Duodenal mucosa (tissue), 2 donors: Measurements from ENCODE around the gene IFNAR2.

Experiments
- H3K27ac ChIP-seq: one replicate; pipeline ENCODE4 v1.7.0; 2013; ENCODE audit warnings: low read depth, low read length
- H3K27me3 ChIP-seq, 2 donors: one replicate each; pipeline ENCODE4 v1.7.0; 2013; ENCODE audit warnings: low read length in 2 of 2, control low read depth in 1 of 2; ENCODE audit not compliant: insufficient read depth in 2 of 2, control insufficient read depth in 1 of 2
- H3K36me3 ChIP-seq, 2 donors: one replicate each; pipeline ENCODE4 v1.7.0; 2013; ENCODE audit warnings: low read length in 2 of 2, control low read depth in 1 of 2; ENCODE audit not compliant: insufficient read depth in 2 of 2, control insufficient read depth in 1 of 2
- H3K4me1 ChIP-seq, 2 donors: one replicate each; pipeline ENCODE4 v1.7.0; 2013; ENCODE audit warnings: low read length in 2 of 2, control low read depth in 1 of 2; ENCODE audit not compliant: insufficient read depth in 2 of 2, control insufficient read depth in 1 of 2
- H3K4me3 ChIP-seq, 2 donors: one replicate each; pipeline ENCODE4 v1.7.0; 2013; ENCODE audit warnings: low read length in 2 of 2, low read depth in 1 of 2
- H3K9ac ChIP-seq, 2 donors: one replicate each; pipeline ENCODE4 v1.7.0; 2013; ENCODE audit warnings: low read length in 2 of 2, low read depth in 1 of 2
- H3K9me3 ChIP-seq, 2 donors: one replicate each; pipeline ENCODE4 v1.7.0; 2013; ENCODE audit warnings: low read length in 2 of 2, control low read depth in 1 of 2; ENCODE audit not compliant: control insufficient read depth in 1 of 2

IFNAR2 gene

DNA sequence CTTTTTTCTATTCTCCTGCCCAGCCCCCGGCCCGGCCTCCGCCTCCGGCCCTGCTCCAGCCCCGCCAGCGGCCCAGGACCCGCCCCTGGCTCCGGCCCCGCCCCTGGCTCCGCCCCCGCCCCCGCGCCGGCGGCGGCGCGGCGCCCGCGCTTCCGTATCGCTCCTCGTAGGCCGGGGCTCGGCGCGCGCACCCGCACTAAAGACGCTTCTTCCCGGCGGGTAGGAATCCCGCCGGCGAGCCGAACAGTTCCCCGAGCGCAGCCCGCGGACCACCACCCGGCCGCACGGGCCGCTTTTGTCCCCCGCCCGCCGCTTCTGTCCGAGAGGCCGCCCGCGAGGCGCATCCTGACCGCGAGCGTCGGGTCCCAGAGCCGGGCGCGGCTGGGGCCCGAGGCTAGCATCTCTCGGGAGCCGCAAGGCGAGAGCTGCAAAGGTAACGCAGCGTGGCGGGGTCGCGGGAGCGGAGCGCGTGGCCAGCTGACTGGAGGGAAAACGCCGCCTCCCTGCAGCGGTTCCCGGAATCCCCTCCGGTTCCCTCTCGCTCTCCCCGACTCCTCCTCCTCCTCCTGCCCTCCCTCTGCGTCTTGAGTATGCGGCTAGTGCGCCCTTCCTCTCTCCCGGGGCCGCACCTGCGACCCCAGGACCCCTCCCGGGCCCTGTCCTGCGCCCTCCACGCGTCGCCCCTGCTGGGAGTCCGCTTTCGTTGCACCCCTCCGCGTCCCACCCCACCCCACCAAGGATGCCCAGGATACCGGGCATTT is at the start of gene IFNAR2:
IFNAR2 (plus strand) TSS at position 155 of the 761 bp plus-strand sequence. CDS start 11,985 bp downstream, outside the sequence.
- no peaks in the 10 kb centered on the region for H3K9me3 ChIP-seq
- H3K9ac ChIP-seq, result peak within 1 kb of the TSS; percentile 84 to 87
- peak within 1 kb of the TSS; percentile 87 for H3K27ac ChIP-seq
- peak within 1 kb of the TSS; percentile 93 to 97 for H3K4me3 ChIP-seq
- no peaks in the 10 kb centered on the region for H3K27me3 ChIP-seq
- H3K4me1 ChIP-seq, result peaks cover 18 to 39% of the 10 kb centered on the region in 2 donors
- no peaks in the 10 kb centered on the region for H3K36me3 ChIP-seq

DNA sequence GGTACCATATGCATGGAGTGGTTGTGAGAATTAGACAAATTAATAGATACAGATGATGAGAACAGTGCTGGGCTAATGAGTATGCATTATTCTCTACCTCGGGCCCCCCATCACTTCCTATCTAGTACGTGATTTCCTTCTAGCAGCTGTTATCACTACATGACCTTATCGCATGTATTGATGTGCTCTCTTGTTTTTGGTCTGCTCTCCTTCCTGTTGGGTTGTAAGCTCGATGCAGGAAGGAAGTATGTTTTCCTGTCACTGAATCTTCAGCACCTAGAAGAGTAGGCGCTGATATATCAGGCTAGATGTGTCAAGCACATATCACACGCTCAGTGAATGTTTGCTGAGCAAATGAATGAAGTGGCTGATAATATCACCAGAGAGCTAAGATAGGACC is 43.9 kb upstream of the IFNAR2 start:
- Histone ChIP-seq H3K4me1 (peaks cover 0 to 3% of the 10 kb centered on the region in 2 donors), H3K27me3 (peaks cover 0 to 17% of the 10 kb centered on the region in 2 donors), H3K9ac (no peak overlapping the region), H3K9me3 (no peaks in the 10 kb centered on the region), H3K36me3 (no peaks in the 10 kb centered on the region), H3K27ac (no peak overlapping the region), H3K4me3 (no peak overlapping the region)

DNA sequence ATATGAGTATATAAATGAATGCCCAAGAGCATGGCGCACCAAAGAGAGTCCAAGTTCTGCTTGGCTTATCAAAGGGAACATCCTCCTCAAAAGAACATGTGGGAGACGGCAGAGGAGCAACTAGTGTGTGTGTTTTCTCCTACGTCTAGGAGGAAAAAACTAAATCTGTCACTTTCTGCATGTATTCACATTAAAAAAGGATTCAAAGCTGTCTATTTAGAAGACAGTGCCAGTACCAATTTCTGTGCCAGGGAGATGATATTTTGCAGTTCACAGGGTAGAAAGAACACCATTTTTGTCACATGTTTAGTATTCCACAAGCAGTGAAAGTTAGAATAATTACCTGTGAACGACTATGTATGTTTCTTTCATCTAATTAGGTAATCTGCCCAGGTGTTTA is 42.5 kb upstream of the IFNAR2 start:
- Histone ChIP-seq H3K4me3 (no peak overlapping the region), H3K36me3 (no peaks in the 10 kb centered on the region), H3K27ac (no peak overlapping the region), H3K27me3 (peaks cover 7 to 17% of the 10 kb centered on the region in 2 donors), H3K9me3 (no peaks in the 10 kb centered on the region), H3K4me1 (peaks cover 0 to 3% of the 10 kb centered on the region in 2 donors), H3K9ac (no peak overlapping the region)

DNA sequence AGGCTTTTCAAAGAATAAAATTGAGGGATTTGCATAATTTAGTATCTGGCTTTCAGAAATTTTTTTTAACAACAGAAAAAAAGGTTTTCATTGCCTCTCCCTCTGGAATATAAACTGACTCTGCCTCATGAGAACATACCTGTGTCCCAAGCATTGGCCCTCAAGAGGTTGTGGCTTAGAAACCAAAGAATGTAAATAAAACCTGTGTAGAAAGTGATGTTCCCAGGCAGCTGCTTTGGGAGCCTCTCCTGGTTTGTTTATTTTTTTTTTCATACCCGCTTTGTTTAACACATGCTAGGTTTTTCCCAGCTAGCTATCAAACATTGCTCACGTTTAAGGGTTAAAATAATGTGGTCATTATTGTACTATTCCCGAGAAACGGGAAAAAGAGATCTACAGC is 40.5 kb upstream of the IFNAR2 start:
- Histone ChIP-seq H3K36me3 (no peaks in the 10 kb centered on the region), H3K4me1 (peaks cover 0 to 3% of the 10 kb centered on the region in 2 donors), H3K27me3 (peaks cover 7 to 17% of the 10 kb centered on the region in 2 donors), H3K9ac (no peak overlapping the region), H3K9me3 (no peaks in the 10 kb centered on the region), H3K27ac (no peak overlapping the region), H3K4me3 (no peak overlapping the region)

DNA sequence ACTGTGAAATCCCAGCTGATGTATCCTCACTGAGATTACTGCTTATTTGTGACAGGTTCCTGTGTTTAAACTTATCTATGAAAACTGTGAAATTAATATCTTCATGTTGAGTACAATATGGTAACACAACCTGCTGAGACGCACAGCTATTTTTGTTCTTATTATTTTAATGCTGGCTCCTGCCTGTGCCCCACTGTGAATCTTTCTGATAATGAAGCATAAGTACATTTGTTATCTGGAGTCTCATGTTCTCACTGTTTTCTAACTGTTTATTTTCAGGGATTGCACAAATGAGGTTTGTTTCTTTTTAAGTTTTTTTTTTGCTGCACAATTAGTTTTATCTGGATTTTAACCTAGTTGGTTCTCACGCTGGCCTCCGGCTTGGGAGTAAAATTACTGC is 39.9 kb upstream of the IFNAR2 start:
- Histone ChIP-seq H3K27me3 (peaks cover 7 to 17% of the 10 kb centered on the region in 2 donors), H3K36me3 (no peaks in the 10 kb centered on the region), H3K4me3 (no peak overlapping the region), H3K27ac (no peak overlapping the region), H3K9me3 (no peaks in the 10 kb centered on the region), H3K9ac (no peak overlapping the region), H3K4me1 (peaks cover 0 to 3% of the 10 kb centered on the region in 2 donors)

DNA sequence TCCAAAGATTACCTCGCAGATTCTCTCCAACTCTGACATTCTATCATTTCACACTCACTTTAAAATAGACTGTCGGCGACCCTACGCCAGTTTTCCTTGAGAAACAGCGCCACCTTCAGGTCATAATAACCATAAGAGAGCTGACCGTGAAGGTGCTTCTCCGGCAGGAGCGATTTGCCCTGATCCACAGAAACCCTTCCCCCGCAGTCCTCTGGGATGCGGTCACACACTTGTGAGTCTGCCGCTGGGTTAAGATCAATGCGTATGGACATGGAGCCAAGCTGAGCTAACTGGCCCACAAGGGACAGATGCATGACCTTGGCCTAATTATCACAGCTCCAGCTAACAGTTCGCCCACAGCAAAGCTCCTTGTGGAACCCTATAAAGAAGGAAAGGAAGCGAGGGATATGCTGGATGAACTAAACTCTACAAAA is 32.8 kb upstream of the IFNAR2 start:
- H3K9me3 ChIP-seq, result no peaks in the 10 kb centered on the region
- no peaks in the 10 kb centered on the region for H3K36me3 ChIP-seq
- H3K4me3 ChIP-seq, result peak overlapping the region in 1 of 2 donors; percentile 28
- H3K4me1 ChIP-seq, result peaks cover 19 to 20% of the 10 kb centered on the region in 2 donors
- no peak overlapping the region for H3K27ac ChIP-seq
- no peaks in the 10 kb centered on the region for H3K27me3 ChIP-seq
- peak overlapping the region in 1 of 2 donors; percentile 13 for H3K9ac ChIP-seq

DNA sequence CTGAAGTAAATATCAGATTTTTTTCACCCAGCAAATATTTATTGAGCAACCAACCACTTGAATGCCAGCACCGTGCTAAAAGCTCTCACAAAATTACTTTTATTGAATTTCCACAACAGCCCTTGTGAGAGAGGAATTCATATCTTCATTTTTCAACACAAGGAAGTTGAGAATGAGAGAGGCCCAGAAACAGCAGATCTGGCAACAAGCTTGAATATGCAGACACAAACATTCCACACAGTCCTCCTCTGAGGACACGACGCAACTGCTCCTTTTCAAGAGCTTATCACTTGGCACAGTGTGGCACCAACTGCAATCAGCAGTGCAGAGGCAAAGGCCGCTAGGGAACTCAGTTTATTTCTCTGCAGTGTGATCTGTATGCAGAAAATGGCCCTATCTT is 32.2 kb upstream of the IFNAR2 start:
- Histone ChIP-seq H3K9ac (no peak overlapping the region), H3K27me3 (no peaks in the 10 kb centered on the region), H3K4me1 (peaks cover 23 to 25% of the 10 kb centered on the region in 2 donors), H3K27ac (no peak overlapping the region), H3K4me3 (no peak overlapping the region), H3K9me3 (no peaks in the 10 kb centered on the region), H3K36me3 (no peaks in the 10 kb centered on the region)

DNA sequence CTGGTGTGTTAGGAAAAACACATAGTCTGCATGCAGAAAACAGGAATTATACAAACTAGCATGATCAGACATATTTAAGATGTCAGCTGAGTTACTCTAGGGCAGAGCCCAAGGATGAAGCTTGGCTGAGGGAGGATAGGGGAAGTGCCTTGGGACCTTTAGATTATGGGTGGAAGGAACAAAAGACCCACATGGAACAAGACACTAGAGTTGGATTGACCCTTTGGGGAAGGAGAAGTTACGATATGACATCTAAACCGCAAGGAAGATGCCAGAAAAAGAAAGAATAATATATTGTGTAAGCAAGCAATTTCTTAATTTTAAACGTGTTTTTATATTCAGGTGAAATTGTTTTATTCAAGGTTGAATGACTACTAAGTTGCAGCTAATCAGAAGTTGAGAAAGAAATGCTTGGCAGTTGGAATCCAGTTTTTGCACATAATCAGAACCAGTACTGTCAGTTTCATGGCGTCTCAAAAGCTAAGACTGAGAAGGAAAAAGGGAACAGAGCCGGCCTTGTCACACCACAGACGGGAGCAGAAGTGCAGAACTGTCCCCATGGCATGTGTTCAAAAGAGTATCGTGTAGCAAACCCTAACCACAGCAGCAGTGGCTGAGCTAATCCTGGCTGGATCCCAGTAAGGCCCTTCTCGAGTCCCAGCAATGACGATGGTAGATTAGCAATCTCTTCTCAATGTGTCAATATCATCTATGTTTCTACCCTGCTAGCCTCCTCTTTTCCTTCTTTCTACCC is 31.2 kb upstream of the IFNAR2 start:
- Histone ChIP-seq H3K27ac (no peak overlapping the region), H3K36me3 (no peaks in the 10 kb centered on the region), H3K27me3 (no peaks in the 10 kb centered on the region), H3K9me3 (no peaks in the 10 kb centered on the region), H3K9ac (no peak overlapping the region), H3K4me1 (peaks cover 33 to 35% of the 10 kb centered on the region in 2 donors), H3K4me3 (no peak overlapping the region)

DNA sequence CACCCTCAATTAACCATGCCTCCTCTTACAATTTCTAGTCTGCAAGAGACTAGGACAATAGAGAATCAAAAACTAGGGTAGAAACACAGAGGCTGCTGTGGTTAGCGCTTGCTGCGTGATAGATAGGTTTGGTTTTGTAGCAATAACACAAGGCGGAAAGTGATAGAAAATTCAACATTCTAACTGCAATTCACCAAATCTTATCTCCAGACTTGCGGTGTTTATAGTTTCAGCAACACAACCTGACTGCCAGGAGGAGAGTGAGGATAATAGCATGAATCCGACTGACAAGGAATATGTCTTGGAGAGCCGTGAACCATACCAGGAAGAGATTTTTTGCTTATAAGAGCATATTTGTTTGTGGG is 30.7 kb upstream of the IFNAR2 start:
- no peaks in the 10 kb centered on the region for H3K36me3 ChIP-seq

DNA sequence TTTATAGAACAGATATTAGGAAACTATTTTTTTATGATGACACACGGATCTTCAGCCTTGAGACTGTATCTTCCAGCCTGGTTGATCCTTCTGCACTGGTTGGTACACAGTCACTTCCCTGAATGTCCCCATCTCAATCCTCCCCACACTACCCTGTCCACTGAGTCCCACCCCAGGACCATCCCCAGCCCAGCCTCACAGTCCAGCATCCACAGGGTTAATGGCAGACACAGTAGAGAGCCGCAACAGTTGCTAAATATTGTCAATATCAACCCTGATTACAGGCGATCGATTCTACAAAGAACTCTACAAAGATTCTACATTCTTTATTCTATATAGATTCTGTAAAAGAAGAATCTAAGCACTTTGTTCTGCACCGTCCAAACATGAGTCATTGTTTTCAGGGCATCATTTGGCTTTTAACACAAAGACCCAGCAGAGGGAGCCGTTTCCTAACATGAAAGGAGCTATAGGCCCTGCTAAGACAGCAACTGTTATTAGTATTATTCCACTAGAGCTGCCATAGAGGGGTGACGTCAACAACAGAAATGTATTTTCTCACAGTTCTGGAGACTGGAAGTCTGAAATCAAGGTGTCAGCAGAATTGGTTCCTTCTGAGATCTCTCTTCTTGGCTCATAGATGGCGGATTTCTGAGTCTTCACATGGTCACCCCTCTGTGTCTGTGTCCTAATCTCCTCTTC is 30.1 kb upstream of the IFNAR2 start:
- Histone ChIP-seq H3K27me3 (no peaks in the 10 kb centered on the region), H3K27ac (no peak overlapping the region), H3K4me1 (peaks cover 37 to 43% of the 10 kb centered on the region in 2 donors), H3K9ac (peak overlapping the region in 1 of 2 donors; percentile 14), H3K36me3 (no peaks in the 10 kb centered on the region), H3K9me3 (no peaks in the 10 kb centered on the region), H3K4me3 (no peak overlapping the region)

More for the DNA sequence above, 30.7 kb upstream of the IFNAR2 start:
- no peak overlapping the region for H3K9ac ChIP-seq
- H3K27ac ChIP-seq, result no peak overlapping the region
- H3K4me3 ChIP-seq, result no peak overlapping the region
- H3K9me3 ChIP-seq, result no peaks in the 10 kb centered on the region
- no peaks in the 10 kb centered on the region for H3K27me3 ChIP-seq
- H3K4me1 ChIP-seq, result peaks cover 34 to 40% of the 10 kb centered on the region in 2 donors
